GM21737 (cell line): ENCODE measurements around the gene SLC22A1.

ENCODE experiments used
- ATAC-seq: cut with Tn5 transposase; IDR thresholded peaks from one replicate; pipeline ENCODE4 v1.9.1; 2021; ENCODE audit warnings: mild to moderate bottlenecking, moderate library complexity; ENCODE audit not compliant: unreplicated experiment

Gene SLC22A1

GRCh38 chr6:160167604-160168399, 46.2 kb downstream of the SLC22A1 start:
- no peak for ATAC-seq

GRCh38 chr6:160170018-160170680, 48.5 kb downstream of the SLC22A1 start:
- ATAC-seq, result no peak

GRCh38 chr6:160172704-160173103, 51.1 kb downstream of the SLC22A1 start:
- ATAC-seq, result no peak

GRCh38 chr6:160173806-160174527, 52.4 kb downstream of the SLC22A1 start:
- no peak for ATAC-seq

GRCh38 chr6:160174681-160175080, 53.1 kb downstream of the SLC22A1 start:
- no peak for ATAC-seq

- no peak for ATAC-seq
These were observed 55.6 kb downstream of the SLC22A1 start for GRCh38 chr6:160177220-160177619.

- ATAC-seq, result no peak
These were observed 56.7 kb downstream of the SLC22A1 start for GRCh38 chr6:160178271-160178670.

- ATAC-seq, result no peak
These were observed 59.1 kb downstream of the SLC22A1 start for GRCh38 chr6:160180706-160181105.

- no peak for ATAC-seq
These were observed 67.2 kb downstream of the SLC22A1 start for GRCh38 chr6:160188773-160189172.

- ATAC-seq, result no peak
These were observed 68.5 kb downstream of the SLC22A1 start for GRCh38 chr6:160190081-160190480.

GRCh38 chr6:160190973-160191372, 69.4 kb downstream of the SLC22A1 start:
- ATAC-seq, result no peak

GRCh38 chr6:160192840-160193239, 71.2 kb downstream of the SLC22A1 start:
- no peak for ATAC-seq

- no peak for ATAC-seq
These were observed 73.2 kb downstream of the SLC22A1 start for GRCh38 chr6:160194808-160195207.

GRCh38 chr6:160197662-160198061, 76.0 kb downstream of the SLC22A1 start:
- ATAC-seq, result no peak

GRCh38 chr6:160198606-160199211, 77.1 kb downstream of the SLC22A1 start:
- peak; percentile 92 for ATAC-seq

- ATAC-seq, result no peak
These were observed 79.4 kb downstream of the SLC22A1 start for GRCh38 chr6:160201061-160201460.

- no peak for ATAC-seq
These were observed 80.8 kb downstream of the SLC22A1 start for GRCh38 chr6:160202411-160202810.

- ATAC-seq, result no peak
These were observed 81.5 kb downstream of the SLC22A1 start for GRCh38 chr6:160203076-160203475.

- no peak for ATAC-seq
These were observed 81.9 kb downstream of the SLC22A1 start for GRCh38 chr6:160203522-160203921.

- ATAC-seq, result no peak
These were observed 82.3 kb downstream of the SLC22A1 start for GRCh38 chr6:160203953-160204352.

- ATAC-seq, result no peak
These were observed 83.1 kb downstream of the SLC22A1 start for GRCh38 chr6:160204710-160205109.
